ENCODE data around the gene CCDC171.
"Not testable (repeated sequence)": the region's sequence is repeated elsewhere in the genome, so short reads cannot be mapped to it uniquely, and the experiment has no call there.

The CCDC171 gene

GRCh38 chr9:15600666-15601330 lies 48.0 kb downstream of the CCDC171 start:
- H3K27me3 Mint-ChIP-seq (ENCODE audit: low read depth); H3K4me1 Mint-ChIP-seq (ENCODE audit: low read depth); H3K27ac Mint-ChIP-seq; H3K4me3 Mint-ChIP-seq; H3K36me3 Mint-ChIP-seq (ENCODE audit: low read depth): not testable (repeated sequence)
- peaks cover 11% of the 10 kb centered on the region for H3K9me3 Mint-ChIP-seq

GRCh38 chr9:15606643-15607472 lies 54.0 kb downstream of the CCDC171 start:
- peaks cover 10% of the 10 kb centered on the region for H3K4me1 Mint-ChIP-seq (ENCODE audit: low read depth)

GRCh38 chr9:15612962-15613361 lies 60.1 kb downstream of the CCDC171 start:
- no peaks in the 10 kb centered on the region for H3K27me3 Mint-ChIP-seq (ENCODE audit: low read depth)
- H3K4me3 Mint-ChIP-seq, result no peak overlapping the region
- H3K4me1 Mint-ChIP-seq (ENCODE audit: low read depth), result peaks cover under 1% of the 10 kb centered on the region
- H3K27ac Mint-ChIP-seq, result no peak overlapping the region
- H3K36me3 Mint-ChIP-seq (ENCODE audit: low read depth), result no peaks in the 10 kb centered on the region
- no peaks in the 10 kb centered on the region for H3K9me3 Mint-ChIP-seq

More at GRCh38 chr9:15606643-15607472, 54.0 kb downstream of the CCDC171 start:
- Mint-ChIP-seq H3K4me3 (no peak overlapping the region), H3K27me3 (ENCODE audit: low read depth) (no peaks in the 10 kb centered on the region), H3K9me3 (no peaks in the 10 kb centered on the region), H3K27ac (no peak overlapping the region), H3K36me3 (ENCODE audit: low read depth) (no peaks in the 10 kb centered on the region)

GRCh38 chr9:15617782-15618181 lies 64.9 kb downstream of the CCDC171 start:
- Mint-ChIP-seq H3K4me1 (ENCODE audit: low read depth) (no peaks in the 10 kb centered on the region), H3K27me3 (ENCODE audit: low read depth) (no peaks in the 10 kb centered on the region), H3K36me3 (ENCODE audit: low read depth) (no peaks in the 10 kb centered on the region), H3K27ac (no peak overlapping the region), H3K9me3 (no peaks in the 10 kb centered on the region), H3K4me3 (no peak overlapping the region)

GRCh38 chr9:15618540-15619331 lies 65.9 kb downstream of the CCDC171 start:
- Mint-ChIP-seq H3K9me3 (no peaks in the 10 kb centered on the region), H3K4me3 (no peak overlapping the region), H3K27me3 (ENCODE audit: low read depth) (no peaks in the 10 kb centered on the region), H3K4me1 (ENCODE audit: low read depth) (no peaks in the 10 kb centered on the region), H3K36me3 (ENCODE audit: low read depth) (no peaks in the 10 kb centered on the region), H3K27ac (no peak overlapping the region)

GRCh38 chr9:15622318-15622971 lies 69.6 kb downstream of the CCDC171 start:
- no peak overlapping the region for H3K27ac Mint-ChIP-seq
- no peak overlapping the region for H3K4me3 Mint-ChIP-seq
- H3K4me1 Mint-ChIP-seq (ENCODE audit: low read depth), result no peaks in the 10 kb centered on the region
- no peaks in the 10 kb centered on the region for H3K9me3 Mint-ChIP-seq
- H3K36me3 Mint-ChIP-seq (ENCODE audit: low read depth), result no peaks in the 10 kb centered on the region
- no peaks in the 10 kb centered on the region for H3K27me3 Mint-ChIP-seq (ENCODE audit: low read depth)

- Mint-ChIP-seq H3K9me3 (no peaks in the 10 kb centered on the region), H3K36me3 (ENCODE audit: low read depth) (no peaks in the 10 kb centered on the region), H3K27me3 (ENCODE audit: low read depth) (no peaks in the 10 kb centered on the region), H3K27ac (no peak overlapping the region), H3K4me3 (no peak overlapping the region), H3K4me1 (ENCODE audit: low read depth) (no peaks in the 10 kb centered on the region)
These were observed 82.9 kb downstream of the CCDC171 start for GRCh38 chr9:15635752-15636151.

- no peaks in the 10 kb centered on the region for H3K27me3 Mint-ChIP-seq (ENCODE audit: low read depth)
- H3K36me3 Mint-ChIP-seq (ENCODE audit: low read depth), result no peaks in the 10 kb centered on the region
- no peak overlapping the region for H3K4me3 Mint-ChIP-seq
- H3K4me1 Mint-ChIP-seq (ENCODE audit: low read depth), result no peaks in the 10 kb centered on the region
- no peak overlapping the region for H3K27ac Mint-ChIP-seq
- H3K9me3 Mint-ChIP-seq, result no peaks in the 10 kb centered on the region
These were observed 87.3 kb downstream of the CCDC171 start for GRCh38 chr9:15640121-15640520.

- no peaks in the 10 kb centered on the region for H3K9me3 Mint-ChIP-seq
- H3K4me1 Mint-ChIP-seq (ENCODE audit: low read depth), result no peaks in the 10 kb centered on the region
- no peaks in the 10 kb centered on the region for H3K36me3 Mint-ChIP-seq (ENCODE audit: low read depth)
- H3K27me3 Mint-ChIP-seq (ENCODE audit: low read depth), result no peaks in the 10 kb centered on the region
- H3K4me3 Mint-ChIP-seq, result no peak overlapping the region
- no peak overlapping the region for H3K27ac Mint-ChIP-seq
These were observed 88.4 kb downstream of the CCDC171 start for GRCh38 chr9:15641291-15641690.

GRCh38 chr9:15642369-15642962 lies 89.6 kb downstream of the CCDC171 start:
- H3K36me3 Mint-ChIP-seq (ENCODE audit: low read depth), result no peaks in the 10 kb centered on the region
- H3K4me3 Mint-ChIP-seq, result no peak overlapping the region
- H3K4me1 Mint-ChIP-seq (ENCODE audit: low read depth), result no peaks in the 10 kb centered on the region
- no peak overlapping the region for H3K27ac Mint-ChIP-seq
- no peaks in the 10 kb centered on the region for H3K9me3 Mint-ChIP-seq
- H3K27me3 Mint-ChIP-seq (ENCODE audit: low read depth), result no peaks in the 10 kb centered on the region

- no peaks in the 10 kb centered on the region for H3K27me3 Mint-ChIP-seq (ENCODE audit: low read depth)
- H3K9me3 Mint-ChIP-seq, result no peaks in the 10 kb centered on the region
- H3K36me3 Mint-ChIP-seq (ENCODE audit: low read depth), result no peaks in the 10 kb centered on the region
- H3K4me3 Mint-ChIP-seq, result no peak overlapping the region
- no peaks in the 10 kb centered on the region for H3K4me1 Mint-ChIP-seq (ENCODE audit: low read depth)
- H3K27ac Mint-ChIP-seq, result no peak overlapping the region
These were observed 117.4 kb downstream of the CCDC171 start for GRCh38 chr9:15670246-15670645.

GRCh38 chr9:15670894-15671293 lies 118.1 kb downstream of the CCDC171 start:
- no peak overlapping the region for H3K4me3 Mint-ChIP-seq
- H3K27ac Mint-ChIP-seq, result no peak overlapping the region
- no peaks in the 10 kb centered on the region for H3K9me3 Mint-ChIP-seq
- H3K27me3 Mint-ChIP-seq (ENCODE audit: low read depth), result no peaks in the 10 kb centered on the region
- H3K4me1 Mint-ChIP-seq (ENCODE audit: low read depth), result no peaks in the 10 kb centered on the region
- no peaks in the 10 kb centered on the region for H3K36me3 Mint-ChIP-seq (ENCODE audit: low read depth)

GRCh38 chr9:15693701-15694100 lies 140.9 kb downstream of the CCDC171 start:
- no peaks in the 10 kb centered on the region for H3K36me3 Mint-ChIP-seq (ENCODE audit: low read depth)
- no peaks in the 10 kb centered on the region for H3K27me3 Mint-ChIP-seq (ENCODE audit: low read depth)
- H3K27ac Mint-ChIP-seq, result no peak overlapping the region
- no peaks in the 10 kb centered on the region for H3K4me1 Mint-ChIP-seq (ENCODE audit: low read depth)
- no peaks in the 10 kb centered on the region for H3K9me3 Mint-ChIP-seq
- H3K4me3 Mint-ChIP-seq, result no peak overlapping the region

GRCh38 chr9:15696979-15697378 lies 144.1 kb downstream of the CCDC171 start:
- no peaks in the 10 kb centered on the region for H3K27me3 Mint-ChIP-seq (ENCODE audit: low read depth)
- no peak overlapping the region for H3K27ac Mint-ChIP-seq

More at GRCh38 chr9:15696979-15697378, 144.1 kb downstream of the CCDC171 start:
- H3K36me3 Mint-ChIP-seq (ENCODE audit: low read depth), result no peaks in the 10 kb centered on the region
- H3K9me3 Mint-ChIP-seq, result no peaks in the 10 kb centered on the region
- H3K4me3 Mint-ChIP-seq, result no peak overlapping the region
- H3K4me1 Mint-ChIP-seq (ENCODE audit: low read depth), result no peaks in the 10 kb centered on the region

Data from T-helper 1 cell treated with Interleukin-12 subunit alpha and Interleukin-12 subunit beta and Interleukin-4 antibody, amounts not matched to agents 30 μg/mL and 1 μg/mL, for 36 hours (primary cell).